Fibroblast of the aortic adventitia (primary cell): ENCODE data around the gene NFIX. TPM values are rescaled to one million over a fixed set of nuclear protein-coding genes. Genes with fewer than 3 reads are reported as not detected.
"Not testable (repeated sequence)": the region's sequence is repeated elsewhere in the genome, so short reads cannot be mapped to it uniquely, and the experiment has no call there.

Experiments used
- DNase-seq: peaks from one replicate; pipeline ENCODE4 v3.0.0-alpha.2; 2010; ENCODE audit warnings: low read depth
- H3K4me3 ChIP-seq: 2 replicates; pipeline ENCODE4 v1.5.1; 2011; ENCODE audit warnings: low read depth, mild to moderate bottlenecking, control low read depth, low read length, moderate library complexity
- CTCF ChIP-seq: IDR thresholded peaks from 2 replicates; pipeline ENCODE4 v1.5.1; 2011; ENCODE audit warnings: mild to moderate bottlenecking, low read length, control low read depth, inconsistent platforms; ENCODE audit not compliant: insufficient read depth
- total RNA-seq: library from RNA; depleted of rRNA; stranded (reverse); fragments of >200 nt; gene quantifications from 2 replicates; pipeline ENCODE4 v1.2.3, GENCODE V29; 2012; ENCODE audit warnings: low replicate concordance

The NFIX gene
- total RNA-seq, 1 donor: 160 TPM

DNA sequence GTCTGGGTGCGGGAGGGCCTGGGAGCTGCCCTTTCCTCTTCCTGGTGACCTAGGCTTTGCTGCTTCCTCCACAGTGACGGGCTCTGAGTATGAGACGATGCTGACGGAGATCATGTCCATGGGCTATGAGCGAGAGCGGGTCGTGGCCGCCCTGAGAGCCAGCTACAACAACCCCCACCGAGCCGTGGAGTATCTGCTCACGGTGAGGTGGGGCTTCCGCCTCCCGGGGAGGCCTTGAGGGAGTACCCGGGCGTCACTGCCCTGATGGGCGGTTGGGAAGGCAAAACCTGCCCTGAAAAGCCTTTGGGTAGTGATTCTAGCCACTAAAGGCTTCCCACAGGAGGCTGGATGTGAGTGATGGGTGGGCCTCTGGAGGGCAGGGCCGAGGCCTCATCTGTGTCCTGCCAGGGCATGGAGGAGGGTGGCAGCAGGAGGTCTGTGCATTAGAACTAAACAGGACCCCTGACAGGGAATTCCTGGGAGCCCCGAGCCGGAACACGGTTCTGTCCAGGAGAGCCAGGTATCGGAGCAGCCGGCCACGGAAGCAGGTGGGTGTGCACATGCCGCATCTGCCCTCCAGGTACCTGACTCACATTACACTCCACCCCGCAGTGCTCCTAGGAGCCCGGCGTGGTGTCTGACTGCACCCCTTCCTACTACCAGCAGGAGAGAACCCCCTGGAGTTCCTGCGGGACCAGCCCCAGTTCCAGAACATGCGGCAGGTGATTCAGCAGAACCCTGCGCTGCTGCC lies 46.5 kb upstream of the NFIX start:
- TF ChIP-seq CTCF: no peak
- no peak overlapping the region for H3K4me3 ChIP-seq

GRCh38 chr19:12949363-12950283 lies 45.7 kb upstream of the NFIX start:
- no peak for DNase-seq
- H3K4me3 ChIP-seq: no peak overlapping the region
- TF ChIP-seq CTCF: no peak

More for the DNA sequence above, 46.5 kb upstream of the NFIX start:
- no peak for DNase-seq

- DNase-seq, H3K4me3 ChIP-seq: not testable (repeated sequence)
Observed at GRCh38 chr19:12952050-12952449, 43.2 kb upstream of the NFIX start.

- peak; percentile 93 for DNase-seq
- no peak for TF ChIP-seq CTCF
Observed at GRCh38 chr19:12952488-12953137, 42.7 kb upstream of the NFIX start.

GRCh38 chr19:12953138-12953798 lies 42.0 kb upstream of the NFIX start:
- H3K4me3 ChIP-seq: peak overlapping the region; percentile 35
- no peak for DNase-seq
- TF ChIP-seq CTCF: no peak

More at GRCh38 chr19:12952488-12953137, 42.7 kb upstream of the NFIX start:
- H3K4me3 ChIP-seq: no peak overlapping the region

DNA sequence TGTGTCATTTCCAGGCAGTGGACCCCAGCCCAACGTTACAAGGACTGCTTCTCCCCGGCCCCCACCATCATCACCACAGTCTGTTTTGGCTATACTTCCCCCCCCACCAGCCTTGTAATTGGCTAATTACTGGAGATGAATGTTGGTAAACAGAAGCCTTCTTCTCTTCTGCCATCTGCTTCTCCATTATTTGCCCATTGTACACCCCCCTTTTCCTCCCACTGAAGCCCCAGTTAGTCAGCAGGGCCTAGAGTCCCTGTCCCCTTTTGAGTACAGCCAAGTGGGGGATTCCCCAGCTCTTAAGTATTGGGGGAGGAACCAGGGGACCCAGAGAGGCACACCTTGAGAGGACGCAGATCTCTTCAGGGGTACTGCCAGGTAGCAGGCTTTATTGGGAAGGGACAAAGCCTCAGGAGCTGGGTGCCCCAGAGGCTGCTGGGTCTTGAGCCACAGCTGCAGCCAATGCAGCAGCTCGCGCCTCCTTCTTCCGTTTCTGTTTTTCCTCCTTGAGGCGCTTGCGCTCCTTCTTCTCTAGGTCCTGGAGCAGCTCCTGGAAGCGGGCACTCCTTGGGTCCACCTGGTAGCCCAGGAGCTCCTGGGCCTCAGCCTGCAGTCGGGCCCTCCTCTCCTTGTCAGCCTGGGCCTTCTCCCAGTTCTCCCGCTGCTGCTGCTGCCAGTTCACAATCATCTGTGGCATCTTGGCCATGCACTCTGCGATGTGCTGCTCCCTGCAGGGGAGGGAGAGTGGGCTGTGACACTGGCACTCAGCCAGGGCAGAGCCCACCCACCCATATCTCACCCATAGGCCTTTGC lies 41.3 kb upstream of the NFIX start:
- no peak overlapping the region for H3K4me3 ChIP-seq
- DNase-seq: no peak
- no peak for TF ChIP-seq CTCF
